H1 (cell line): ENCODE data around the gene MGRN1.

ENCODE experiments used
- CHD1 ChIP-seq: IDR thresholded peaks from 2 replicates; pipeline ENCODE4 v1.6.1; 2012; ENCODE audit warnings: low read depth, low read length, improper control_type of control experiment
- EP300 ChIP-seq, 2 experiments: IDR thresholded peaks; 1 replicate in 1 of 2; 2 replicates in 1 of 2; pipeline ENCODE4 v1.6.1; 2011 to 2012; ENCODE audit warnings: low read depth in 2 of 2, low read length in 2 of 2, mild to moderate bottlenecking in 2 of 2, borderline replicate concordance in 1 of 2, inconsistent platforms in 1 of 2, moderate library complexity in 1 of 2
- EZH2 ChIP-seq: fragments of 200-600 bp; sonication (generic); IDR thresholded peaks from 2 replicates; pipeline ENCODE4 v1.7.1; 2012; ENCODE audit warnings: low read depth, mild to moderate bottlenecking, moderate library complexity, low read length, inconsistent platforms; ENCODE audit not compliant: severe bottlenecking
- GTF2F1 ChIP-seq: IDR thresholded peaks from 2 replicates; pipeline ENCODE4 v1.6.1; 2012; ENCODE audit warnings: low read depth, low read length, improper control_type of control experiment, borderline replicate concordance
- JUN ChIP-seq: IDR thresholded peaks from 2 replicates; pipeline ENCODE4 v1.6.1; 2011; ENCODE audit warnings: low read depth, mild to moderate bottlenecking, improper control_type of control experiment, low read length
- KDM1A ChIP-seq: fragments of 200-600, 300-600 bp; sonication (generic); IDR thresholded peaks from 2 replicates; pipeline ENCODE4 v1.7.1; 2016; ENCODE audit warnings: mild to moderate bottlenecking, low read length, borderline replicate concordance
- POLR2A ChIP-seq, 2 experiments: IDR thresholded peaks; 1 replicate in 1 of 2; 2 replicates in 1 of 2; pipeline ENCODE4 v1.6.1; 2011; ENCODE audit warnings: low read depth in 2 of 2, low read length in 2 of 2, mild to moderate bottlenecking in 2 of 2; ENCODE audit errors: control extremely low read depth in 1 of 2
- SIX5 ChIP-seq: IDR thresholded peaks from 2 replicates; pipeline ENCODE4 v1.6.1; 2011; ENCODE audit warnings: mild to moderate bottlenecking, low read depth, low read length
- SP1 ChIP-seq: IDR thresholded peaks from 2 replicates; pipeline ENCODE4 v1.6.1; 2011; ENCODE audit warnings: low read depth, low read length
- TAF1 ChIP-seq: IDR thresholded peaks from 2 replicates; pipeline ENCODE4 v1.6.1; 2011; ENCODE audit warnings: mild to moderate bottlenecking, low read depth, low read length
- TAF7 ChIP-seq: optimal IDR thresholded peaks from 2 replicates; pipeline ENCODE3; 2011; ENCODE audit warnings: low read depth, mild to moderate bottlenecking, inconsistent platforms, low read length, moderate library complexity, borderline replicate concordance
- TF ChIP-seq, protein P1 (sequence below), 3 experiments: IDR thresholded peaks; 1 replicate in 2 of 3; 2 replicates in 1 of 3; pipeline versions ENCODE4 v1.5.1 to v1.6.1; 2011; ENCODE audit warnings: low read length in 3 of 3, mild to moderate bottlenecking in 3 of 3, inconsistent platforms in 2 of 3, low read depth in 1 of 3, moderate library complexity in 1 of 3; ENCODE audit not compliant: insufficient read depth in 1 of 3; ENCODE audit errors: control extremely low read depth in 1 of 3
- TF ChIP-seq, protein P2 (sequence below): IDR thresholded peaks from 2 replicates; pipeline ENCODE4 v1.6.1; 2012; ENCODE audit warnings: inconsistent platforms

DNA sequence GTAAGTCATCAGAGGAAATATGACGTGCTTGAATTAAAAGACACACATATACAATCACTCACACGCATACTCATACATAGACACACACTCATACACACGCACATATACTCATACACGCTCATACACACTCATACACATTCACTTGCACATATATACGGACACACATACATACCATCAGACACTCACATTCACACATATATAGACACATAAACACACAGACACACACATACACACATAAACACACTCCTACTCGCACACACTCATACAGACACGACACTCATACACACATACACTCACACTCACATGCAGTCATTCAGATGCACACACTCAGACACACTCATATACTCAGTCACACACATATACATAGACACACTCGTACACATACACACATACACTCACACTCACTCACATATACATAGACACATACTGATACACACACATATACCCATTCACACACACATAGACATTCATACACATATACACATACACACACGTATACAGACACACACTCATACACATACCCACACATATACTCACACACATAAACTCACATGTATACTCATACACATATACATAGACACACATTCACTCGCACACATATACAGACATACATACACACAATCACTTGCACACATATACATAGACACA lies 43.8 kb downstream of the MGRN1 start:
- TF ChIP-seq POLR2A (IDR thresholded peaks at IDR 0.05; ENCODE audit: control extremely low read depth in 1 of 2, low read depth in 2 of 2, low read length in 2 of 2) (no peak), SIX5 (no peak), KDM1A (no peak), GTF2F1 (no peak), JUN (no peak), EZH2 (no peak), CHD1 (no peak), SP1 (no peak), TAF7 (no peak), TAF1 (no peak), EP300 (IDR thresholded peaks at IDR 0.05; ENCODE audit: borderline replicate concordance in 1 of 2, low read depth in 2 of 2, low read length in 2 of 2) (no peak)
- TF ChIP-seq, protein P1, sequence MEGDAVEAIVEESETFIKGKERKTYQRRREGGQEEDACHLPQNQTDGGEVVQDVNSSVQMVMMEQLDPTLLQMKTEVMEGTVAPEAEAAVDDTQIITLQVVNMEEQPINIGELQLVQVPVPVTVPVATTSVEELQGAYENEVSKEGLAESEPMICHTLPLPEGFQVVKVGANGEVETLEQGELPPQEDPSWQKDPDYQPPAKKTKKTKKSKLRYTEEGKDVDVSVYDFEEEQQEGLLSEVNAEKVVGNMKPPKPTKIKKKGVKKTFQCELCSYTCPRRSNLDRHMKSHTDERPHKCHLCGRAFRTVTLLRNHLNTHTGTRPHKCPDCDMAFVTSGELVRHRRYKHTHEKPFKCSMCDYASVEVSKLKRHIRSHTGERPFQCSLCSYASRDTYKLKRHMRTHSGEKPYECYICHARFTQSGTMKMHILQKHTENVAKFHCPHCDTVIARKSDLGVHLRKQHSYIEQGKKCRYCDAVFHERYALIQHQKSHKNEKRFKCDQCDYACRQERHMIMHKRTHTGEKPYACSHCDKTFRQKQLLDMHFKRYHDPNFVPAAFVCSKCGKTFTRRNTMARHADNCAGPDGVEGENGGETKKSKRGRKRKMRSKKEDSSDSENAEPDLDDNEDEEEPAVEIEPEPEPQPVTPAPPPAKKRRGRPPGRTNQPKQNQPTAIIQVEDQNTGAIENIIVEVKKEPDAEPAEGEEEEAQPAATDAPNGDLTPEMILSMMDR (IDR thresholded peaks at IDR 0.05; ENCODE audit: control extremely low read depth in 1 of 3, insufficient read depth in 1 of 3, low read depth in 1 of 3, low read length in 3 of 3): no peak
- TF ChIP-seq, protein P2, sequence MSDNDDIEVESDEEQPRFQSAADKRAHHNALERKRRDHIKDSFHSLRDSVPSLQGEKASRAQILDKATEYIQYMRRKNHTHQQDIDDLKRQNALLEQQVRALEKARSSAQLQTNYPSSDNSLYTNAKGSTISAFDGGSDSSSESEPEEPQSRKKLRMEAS: no peak
